Urinary bladder (tissue), 4 donors: ENCODE results near the gene OR2D3. TPM values are rescaled to one million over a fixed set of nuclear protein-coding genes. Genes with fewer than 3 reads are reported as not detected.
"Not testable (repeated sequence)": the region's sequence is repeated elsewhere in the genome, so short reads cannot be mapped to it uniquely, and the experiment has no call there.

Experiments used
- DNase-seq: peaks from one replicate; pipeline ENCODE4 v3.0.0-alpha.2; 2015; ENCODE audit errors: extremely low spot score
- H3K27ac ChIP-seq: one replicate; pipeline ENCODE4 v1.5.1; 2013; ENCODE audit warnings: low read depth, mild to moderate bottlenecking, moderate library complexity
- H3K36me3 ChIP-seq: one replicate; pipeline ENCODE4 v1.6.1; 2013; ENCODE audit warnings: mild to moderate bottlenecking, moderate library complexity; ENCODE audit not compliant: insufficient read depth
- H3K4me1 ChIP-seq: one replicate; pipeline ENCODE4 v1.6.1; 2013; ENCODE audit warnings: mild to moderate bottlenecking, moderate library complexity; ENCODE audit not compliant: insufficient read depth
- H3K4me3 ChIP-seq: one replicate; pipeline ENCODE4 v1.5.1; 2013; ENCODE audit warnings: low read depth, low read length
- WGBS: extraction: QIAGEN DNeasy Blood & Tissue Kit; methylation state at CpG from one replicate; pipeline ENCODE4 v1.1.7; 2013; 5-methylcytosine and 5-hydroxymethylcytosine counted together
- polyA plus RNA-seq: library from polyadenylated mRNA; stranded (reverse); fragments of 200-250 nt; gene quantifications from one replicate; pipeline ENCODE4 v1.2.3, GENCODE V29; 2013
- total RNA-seq: library from RNA; depleted of rRNA; stranded (reverse); fragments of >200 nt; gene quantifications from one replicate; pipeline ENCODE4 v1.2.3, GENCODE V29; 2014
- donor health status: healthy with polysubstance abuse.
- donor health status: healthy.

The OR2D3 gene
- total and polyA plus RNA-seq, 2 donors = not detected

GRCh38 chr11:6904804-6905203 is 16.0 kb upstream of the OR2D3 start:
- WGBS = 92% methylated on average over 13 of the region's 13 CpGs
- H3K4me3 ChIP-seq, H3K36me3 ChIP-seq, H3K27ac ChIP-seq, H3K4me1 ChIP-seq, DNase-seq: not testable (repeated sequence)

- WGBS = 95% methylated on average over 3 of the region's 3 CpGs
- no peak for DNase-seq
These were observed 9.4 kb upstream of the OR2D3 start for GRCh38 chr11:6911378-6911777.

GRCh38 chr11:6911948-6912347 is 8.9 kb upstream of the OR2D3 start:
- H3K4me3 ChIP-seq = no peak overlapping the region
- H3K36me3 ChIP-seq = no peaks in the 10 kb centered on the region
- 36% methylated on average over 3 of the region's 3 CpGs for WGBS
- no peaks in the 10 kb centered on the region for H3K4me1 ChIP-seq
- no peak for DNase-seq
- no peak overlapping the region for H3K27ac ChIP-seq

More at GRCh38 chr11:6911378-6911777, 9.4 kb upstream of the OR2D3 start:
- H3K4me1 ChIP-seq = no peaks in the 10 kb centered on the region
- no peaks in the 10 kb centered on the region for H3K36me3 ChIP-seq
- H3K4me3 ChIP-seq = no peak overlapping the region
- no peak overlapping the region for H3K27ac ChIP-seq

DNA sequence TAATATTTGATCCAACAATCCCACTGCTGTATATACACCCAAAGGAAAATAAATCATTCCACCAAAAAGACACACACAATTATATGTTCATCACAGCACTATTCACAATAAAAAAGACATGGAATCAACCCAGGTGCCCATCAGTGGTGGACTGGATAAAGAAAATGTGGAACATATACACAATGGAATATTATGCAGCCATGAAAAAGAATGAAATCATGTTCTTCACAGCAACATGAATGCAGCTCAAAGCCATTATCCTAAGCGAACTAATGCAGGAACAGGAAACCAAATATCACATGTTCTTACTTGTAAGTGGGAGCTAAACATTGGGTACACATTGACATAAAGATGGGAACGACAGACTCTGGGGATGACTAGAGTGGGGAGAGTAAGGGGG is 1.1 kb upstream of the OR2D3 start:
- H3K4me3 ChIP-seq = no peak overlapping the region
- no peak for DNase-seq
- no peaks in the 10 kb centered on the region for H3K4me1 ChIP-seq
- no peak overlapping the region for H3K27ac ChIP-seq
- no peaks in the 10 kb centered on the region for H3K36me3 ChIP-seq
- whole genome bisulfite sequencing = 53% methylated on average over 2 of the region's 2 CpGs

GRCh38 chr11:6925007-6925577 is 4.3 kb downstream of the OR2D3 start:
- no peak overlapping the region for H3K27ac ChIP-seq

GRCh38 chr11:6925636-6926207 is 4.9 kb downstream of the OR2D3 start:
- no peak overlapping the region for H3K27ac ChIP-seq
- 62% methylated on average over 2 of the region's 2 CpGs for WGBS
- H3K4me3 ChIP-seq = no peak overlapping the region
- no peaks in the 10 kb centered on the region for H3K4me1 ChIP-seq
- no peak for DNase-seq
- H3K36me3 ChIP-seq = no peaks in the 10 kb centered on the region

More at GRCh38 chr11:6925007-6925577, 4.3 kb downstream of the OR2D3 start:
- no peaks in the 10 kb centered on the region for H3K4me1 ChIP-seq
- no peaks in the 10 kb centered on the region for H3K36me3 ChIP-seq
- no peak overlapping the region for H3K4me3 ChIP-seq
- no peak for DNase-seq

- peak; percentile 8 for DNase-seq
- H3K27ac ChIP-seq = no peak within 1 kb of the TSS
- H3K36me3 ChIP-seq = no peaks in the 10 kb centered on the region
- 1% methylated on average over 61 of the region's 61 CpGs for WGBS
- H3K4me3 ChIP-seq = peak within 1 kb of the TSS; percentile 36
- no peaks in the 10 kb centered on the region for H3K4me1 ChIP-seq
These were observed 5.6 kb downstream of the OR2D3 start, which contains the start of gene ZNF215 for GRCh38 chr11:6926208-6927029. ZNF215 (plus strand) TSS chr11:6926426; CDS start chr11:6932273, 5,847 bp downstream.

DNA sequence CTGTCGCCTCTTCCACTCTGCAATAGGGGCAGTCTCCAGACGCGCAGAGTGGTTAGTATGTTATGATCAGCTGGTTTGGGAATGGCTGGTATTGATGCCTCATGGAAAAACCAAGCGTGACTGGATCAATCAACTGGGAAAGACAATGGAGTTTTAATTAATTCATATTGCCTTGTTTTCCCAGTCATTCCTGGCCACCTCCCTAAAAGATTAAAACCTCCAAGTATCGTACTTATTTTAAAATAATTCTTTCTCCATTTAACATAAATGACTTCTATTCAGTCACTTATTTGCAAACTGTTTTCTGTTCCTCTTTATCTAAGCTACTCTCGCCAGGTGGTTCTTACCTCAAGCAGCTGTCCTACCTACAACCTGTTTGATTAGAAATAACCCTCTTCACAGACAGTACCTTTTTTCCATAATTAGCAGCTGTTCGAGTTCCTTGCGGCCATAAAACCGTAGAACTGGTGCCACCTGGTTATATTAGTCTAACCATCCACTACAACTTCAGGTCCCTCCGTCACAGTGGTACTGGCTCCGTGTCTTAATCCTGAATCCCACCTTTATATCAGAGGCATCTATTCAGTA is 6.3 kb downstream of the OR2D3 start:
- WGBS = 10% methylated on average over 11 of the region's 11 CpGs

GRCh38 chr11:6928916-6929315 is 8.1 kb downstream of the OR2D3 start:
- Histone ChIP-seq H3K4me3 (no peak overlapping the region), H3K27ac (no peak overlapping the region), H3K36me3 (no peaks in the 10 kb centered on the region), H3K4me1 (no peaks in the 10 kb centered on the region)
- no peak for DNase-seq
- WGBS = 78% methylated on average over 4 of the region's 4 CpGs

More for the DNA sequence above, 6.3 kb downstream of the OR2D3 start:
- no peaks in the 10 kb centered on the region for H3K36me3 ChIP-seq
- H3K4me1 ChIP-seq = no peaks in the 10 kb centered on the region
- peak overlapping the region; percentile 36 for H3K4me3 ChIP-seq
- no peak overlapping the region for H3K27ac ChIP-seq
- DNase-seq = no peak

DNA sequence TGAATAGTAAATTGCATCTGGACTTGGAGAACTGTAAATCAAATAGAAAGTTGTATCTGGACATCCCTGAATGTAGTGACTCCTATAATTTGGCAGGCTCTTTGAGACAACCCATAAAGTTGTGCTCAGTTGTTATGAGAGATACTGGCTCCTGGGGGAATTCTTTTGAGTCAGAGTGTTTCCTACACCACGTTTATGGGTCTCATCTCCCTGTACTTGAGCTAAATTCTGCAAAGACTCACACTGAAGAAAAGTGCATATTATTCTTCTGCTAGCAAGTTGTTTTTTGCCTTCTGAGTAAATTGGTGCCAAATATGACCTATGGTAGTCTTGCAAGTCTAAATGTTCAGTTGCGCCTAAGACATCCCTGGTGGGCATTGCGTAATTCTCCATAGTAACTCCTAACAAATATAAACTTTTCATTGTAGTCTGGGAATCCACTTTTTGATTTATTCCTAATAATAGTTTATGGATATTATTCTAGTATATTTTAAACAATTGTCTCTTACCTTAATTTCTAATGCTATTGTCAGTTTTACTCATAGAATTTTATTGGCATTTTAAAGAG is 10.4 kb downstream of the OR2D3 start:
- WGBS = 74% methylated on average over 3 of the region's 3 CpGs
- Histone ChIP-seq H3K4me1 (no peaks in the 10 kb centered on the region), H3K27ac (no peak overlapping the region), H3K36me3 (no peaks in the 10 kb centered on the region), H3K4me3 (no peak overlapping the region)
- DNase-seq = no peak

DNA sequence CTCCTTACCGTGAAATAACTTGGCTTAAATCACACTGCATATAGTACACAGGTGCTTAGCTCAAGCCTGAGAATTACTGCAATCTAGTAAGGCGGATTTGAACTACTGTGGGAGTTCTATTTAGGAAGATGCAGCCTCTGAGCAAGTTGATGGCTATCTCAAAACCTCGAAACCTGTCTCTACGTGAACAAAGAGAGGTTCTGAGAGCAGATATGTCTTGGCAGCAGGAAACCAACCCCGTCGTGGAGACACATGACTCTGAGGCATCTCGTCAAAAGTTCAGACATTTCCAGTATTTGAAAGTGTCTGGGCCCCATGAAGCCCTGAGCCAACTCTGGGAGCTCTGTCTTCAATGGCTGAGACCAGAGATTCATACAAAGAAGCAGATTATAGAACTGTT is 11.3 kb downstream of the OR2D3 start:
- Histone ChIP-seq H3K27ac (no peak overlapping the region), H3K36me3 (no peaks in the 10 kb centered on the region), H3K4me3 (no peak overlapping the region), H3K4me1 (no peaks in the 10 kb centered on the region)
- DNase-seq = no peak
- 83% methylated on average over 7 of the region's 7 CpGs for WGBS

DNA sequence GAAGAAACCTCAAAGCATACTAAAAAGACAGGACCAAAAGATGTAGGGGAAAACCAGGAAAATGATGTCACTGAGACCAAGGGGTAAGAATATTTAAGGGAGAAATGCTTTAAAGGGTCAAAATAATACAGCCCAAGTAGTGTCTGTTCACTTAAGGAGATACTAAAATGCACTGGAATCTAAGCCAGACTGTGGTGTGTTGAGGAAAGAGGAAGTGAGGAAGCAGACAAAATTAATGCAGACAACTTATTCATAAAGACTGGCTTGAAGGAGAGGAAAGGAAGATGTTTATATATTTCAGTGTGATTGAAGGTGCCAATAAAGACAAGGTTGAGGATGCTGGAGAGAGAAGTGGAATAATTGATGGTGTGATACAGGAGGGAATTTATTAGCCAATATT is 21.2 kb downstream of the OR2D3 start:
- Histone ChIP-seq H3K36me3 (no peaks in the 10 kb centered on the region), H3K4me1 (no peaks in the 10 kb centered on the region), H3K27ac (no peak overlapping the region), H3K4me3 (no peak overlapping the region)
- DNase-seq = no peak

- Histone ChIP-seq H3K4me1 (no peaks in the 10 kb centered on the region), H3K4me3 (no peak overlapping the region), H3K27ac (no peak overlapping the region), H3K36me3 (no peaks in the 10 kb centered on the region)
- WGBS = 82% methylated on average over 3 of the region's 3 CpGs
- no peak for DNase-seq
These were observed 22.3 kb downstream of the OR2D3 start for GRCh38 chr11:6943131-6943530.
